Panc1 (cell line): ENCODE results near the gene CEP131.

ENCODE experiments used
- CTCF ChIP-seq: fragments of 450-650 bp; IDR thresholded peaks from 2 replicates; pipeline ENCODE4 v1.5.1; 2017; ENCODE audit warnings: mild to moderate bottlenecking
- POLR2AphosphoS5 ChIP-seq: IDR thresholded peaks from 2 replicates; pipeline ENCODE4 v1.6.1; 2012; ENCODE audit warnings: mild to moderate bottlenecking, low read depth, low read length, moderate library complexity
- SIN3A ChIP-seq: IDR thresholded peaks from 2 replicates; pipeline ENCODE4 v1.6.1; 2012; ENCODE audit warnings: low read depth, mild to moderate bottlenecking, low read length, moderate library complexity, borderline replicate concordance; ENCODE audit not compliant: insufficient read depth
- TCF7L2 ChIP-seq: IDR thresholded peaks from 2 replicates; pipeline ENCODE4 v1.6.1; 2011; ENCODE audit warnings: mild to moderate bottlenecking, low read depth, low read length, inconsistent platforms
- TF ChIP-seq, protein P1 (sequence below), 2 experiments: IDR thresholded peaks; 2 replicates each; pipeline ENCODE4 v1.6.1; 2011 to 2012; ENCODE audit warnings: low read depth in 2 of 2, control low read depth in 1 of 2, low read length in 1 of 2, mild to moderate bottlenecking in 1 of 2, moderate library complexity in 1 of 2; ENCODE audit not compliant: insufficient read depth in 1 of 2

DNA sequence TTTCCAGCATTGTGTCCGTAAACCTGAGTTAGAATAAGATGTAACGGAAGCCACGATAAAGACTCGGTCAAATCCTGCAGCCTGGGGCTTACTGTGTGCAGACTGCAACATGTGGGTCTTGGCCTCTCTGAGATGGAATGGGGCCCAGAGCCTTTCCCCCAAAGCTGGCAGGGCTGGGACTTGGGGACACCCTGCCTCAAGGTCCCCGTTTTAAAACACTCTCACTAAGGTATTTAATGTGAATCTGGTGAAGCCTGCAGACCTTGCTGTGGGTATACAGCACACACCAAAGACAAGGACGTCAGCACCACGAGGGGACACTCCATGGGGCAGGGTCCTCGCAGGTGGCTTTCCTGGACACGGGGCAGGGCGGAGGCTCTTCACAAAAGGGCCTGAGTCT, 18.4 kb upstream of the CEP131 start:
- TF ChIP-seq CTCF, result no peak
- TF ChIP-seq, protein P1, sequence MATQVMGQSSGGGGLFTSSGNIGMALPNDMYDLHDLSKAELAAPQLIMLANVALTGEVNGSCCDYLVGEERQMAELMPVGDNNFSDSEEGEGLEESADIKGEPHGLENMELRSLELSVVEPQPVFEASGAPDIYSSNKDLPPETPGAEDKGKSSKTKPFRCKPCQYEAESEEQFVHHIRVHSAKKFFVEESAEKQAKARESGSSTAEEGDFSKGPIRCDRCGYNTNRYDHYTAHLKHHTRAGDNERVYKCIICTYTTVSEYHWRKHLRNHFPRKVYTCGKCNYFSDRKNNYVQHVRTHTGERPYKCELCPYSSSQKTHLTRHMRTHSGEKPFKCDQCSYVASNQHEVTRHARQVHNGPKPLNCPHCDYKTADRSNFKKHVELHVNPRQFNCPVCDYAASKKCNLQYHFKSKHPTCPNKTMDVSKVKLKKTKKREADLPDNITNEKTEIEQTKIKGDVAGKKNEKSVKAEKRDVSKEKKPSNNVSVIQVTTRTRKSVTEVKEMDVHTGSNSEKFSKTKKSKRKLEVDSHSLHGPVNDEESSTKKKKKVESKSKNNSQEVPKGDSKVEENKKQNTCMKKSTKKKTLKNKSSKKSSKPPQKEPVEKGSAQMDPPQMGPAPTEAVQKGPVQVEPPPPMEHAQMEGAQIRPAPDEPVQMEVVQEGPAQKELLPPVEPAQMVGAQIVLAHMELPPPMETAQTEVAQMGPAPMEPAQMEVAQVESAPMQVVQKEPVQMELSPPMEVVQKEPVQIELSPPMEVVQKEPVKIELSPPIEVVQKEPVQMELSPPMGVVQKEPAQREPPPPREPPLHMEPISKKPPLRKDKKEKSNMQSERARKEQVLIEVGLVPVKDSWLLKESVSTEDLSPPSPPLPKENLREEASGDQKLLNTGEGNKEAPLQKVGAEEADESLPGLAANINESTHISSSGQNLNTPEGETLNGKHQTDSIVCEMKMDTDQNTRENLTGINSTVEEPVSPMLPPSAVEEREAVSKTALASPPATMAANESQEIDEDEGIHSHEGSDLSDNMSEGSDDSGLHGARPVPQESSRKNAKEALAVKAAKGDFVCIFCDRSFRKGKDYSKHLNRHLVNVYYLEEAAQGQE (IDR thresholded peaks at IDR 0.05; ENCODE audit: insufficient read depth in 1 of 2, low read depth in 2 of 2, low read length in 1 of 2), result no peak
- no peak for TF ChIP-seq POLR2AphosphoS5
- TF ChIP-seq TCF7L2, result no peak
- no peak for TF ChIP-seq SIN3A
